GM12801 (cell line): ENCODE measurements around the gene CHST1.

Experiments used
- CTCF ChIP-seq: IDR thresholded peaks from one replicate; pipeline ENCODE4 v1.5.1; 2011; ENCODE audit warnings: control low read depth; ENCODE audit not compliant: insufficient read length; ENCODE audit errors: extremely low read depth

Gene CHST1

GRCh38 chr11:45665206-45665932 is at the start of gene CHST1:
TSS of gene CHST1 (minus strand) at chr11:45665622. CDS start at chr11:45650923, 14,699 bp downstream.
- no peak for TF ChIP-seq CTCF

GRCh38 chr11:45713573-45713972 is 48.2 kb upstream of the CHST1 start:
- TF ChIP-seq CTCF, result no peak

- no peak for TF ChIP-seq CTCF
Measured at GRCh38 chr11:45710561-45710960, 45.1 kb upstream of the CHST1 start.

- TF ChIP-seq CTCF, result no peak
Measured at GRCh38 chr11:45708887-45709663, 43.7 kb upstream of the CHST1 start.

GRCh38 chr11:45704635-45705034 is 39.2 kb upstream of the CHST1 start:
- TF ChIP-seq CTCF, result no peak

- TF ChIP-seq CTCF, result no peak
Measured at GRCh38 chr11:45704133-45704532, 38.7 kb upstream of the CHST1 start.

GRCh38 chr11:45702511-45702910 is 37.1 kb upstream of the CHST1 start:
- TF ChIP-seq CTCF, result no peak
